SU-DHL-6 (cell line): Measurements from ENCODE around the gene AFF2.

Source experiments
- EZH2phosphoT487 ChIP-seq: fragments of 200-600 bp; sonication (generic), shearing (Covaris generic); conservative IDR thresholded peaks from 2 replicates; pipeline ENCODE4 v1.6.1; 2018; ENCODE audit warnings: mild to moderate bottlenecking, antibody characterized with exemption, low read length, moderate library complexity, mixed read lengths
- TF ChIP-seq, protein P1 (sequence below): fragments of 200-600 bp; sonication (generic); IDR thresholded peaks from one replicate; pipeline ENCODE4 v1.5.1; 2017; ENCODE audit warnings: antibody characterized with exemption, mild to moderate bottlenecking, low read length, moderate library complexity; ENCODE audit not compliant: insufficient read depth, poor library complexity, severe bottlenecking

DNA sequence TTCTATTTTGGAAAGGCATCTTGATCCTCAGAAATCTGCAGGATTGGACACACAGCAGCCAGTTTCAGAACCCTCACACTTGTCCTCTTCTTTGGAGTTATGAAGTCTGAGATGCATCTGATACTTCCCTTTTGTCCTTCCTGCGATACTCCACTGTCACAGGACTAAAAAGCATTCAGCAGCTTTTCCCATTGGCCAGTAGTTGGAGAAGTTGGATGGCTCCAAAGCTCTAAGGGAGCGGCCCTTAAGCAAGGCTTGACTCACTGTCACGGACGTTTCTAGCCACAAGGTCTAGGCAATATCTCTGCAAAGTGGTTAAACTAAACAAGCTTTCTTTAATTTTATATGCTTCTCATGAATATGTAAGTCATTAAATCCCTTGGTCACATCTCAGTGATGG, 417.0 kb downstream of the AFF2 start:
- TF ChIP-seq, protein P1, sequence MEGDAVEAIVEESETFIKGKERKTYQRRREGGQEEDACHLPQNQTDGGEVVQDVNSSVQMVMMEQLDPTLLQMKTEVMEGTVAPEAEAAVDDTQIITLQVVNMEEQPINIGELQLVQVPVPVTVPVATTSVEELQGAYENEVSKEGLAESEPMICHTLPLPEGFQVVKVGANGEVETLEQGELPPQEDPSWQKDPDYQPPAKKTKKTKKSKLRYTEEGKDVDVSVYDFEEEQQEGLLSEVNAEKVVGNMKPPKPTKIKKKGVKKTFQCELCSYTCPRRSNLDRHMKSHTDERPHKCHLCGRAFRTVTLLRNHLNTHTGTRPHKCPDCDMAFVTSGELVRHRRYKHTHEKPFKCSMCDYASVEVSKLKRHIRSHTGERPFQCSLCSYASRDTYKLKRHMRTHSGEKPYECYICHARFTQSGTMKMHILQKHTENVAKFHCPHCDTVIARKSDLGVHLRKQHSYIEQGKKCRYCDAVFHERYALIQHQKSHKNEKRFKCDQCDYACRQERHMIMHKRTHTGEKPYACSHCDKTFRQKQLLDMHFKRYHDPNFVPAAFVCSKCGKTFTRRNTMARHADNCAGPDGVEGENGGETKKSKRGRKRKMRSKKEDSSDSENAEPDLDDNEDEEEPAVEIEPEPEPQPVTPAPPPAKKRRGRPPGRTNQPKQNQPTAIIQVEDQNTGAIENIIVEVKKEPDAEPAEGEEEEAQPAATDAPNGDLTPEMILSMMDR: no peak
- no peak for TF ChIP-seq EZH2phosphoT487
